Mononuclear cell (primary cell): Measurements from ENCODE around the gene ADSL. TPM values are rescaled to one million over a fixed set of nuclear protein-coding genes. Genes with fewer than 3 reads are reported as not detected.

Experiments used
- H3K27me3 ChIP-seq: 2 replicates; pipeline ENCODE4 v1.6.0; 2011; ENCODE audit warnings: low read length, control low read depth; ENCODE audit not compliant: insufficient read depth
- H3K4me1 ChIP-seq: 2 replicates; pipeline ENCODE4 v1.5.1; 2011; ENCODE audit warnings: mild to moderate bottlenecking, low read length, control low read depth; ENCODE audit not compliant: insufficient read depth
- H3K4me3 ChIP-seq: 2 replicates; pipeline ENCODE4 v1.5.1; 2011; ENCODE audit warnings: mild to moderate bottlenecking, low read length, moderate library complexity
- H3K9me3 ChIP-seq: 2 replicates; pipeline ENCODE4 v1.5.1; 2011; ENCODE audit warnings: low read depth, mild to moderate bottlenecking, control low read depth, low read length
- total RNA-seq: library from RNA; depleted of rRNA; stranded (reverse); fragments of >200 nt; gene quantifications from one replicate; pipeline ENCODE4 v1.2.3, GENCODE V29; 2012

ADSL gene
- total RNA-seq, 1 donor = 82.0 TPM

GRCh38 chr22:40322818-40323447 is 23.4 kb upstream of the ADSL start:
- Histone ChIP-seq H3K9me3 (no peaks in the 10 kb centered on the region), H3K4me3 (no peak overlapping the region), H3K27me3 (no peaks in the 10 kb centered on the region), H3K4me1 (peaks cover 27% of the 10 kb centered on the region)

GRCh38 chr22:40323681-40324171 is 22.6 kb upstream of the ADSL start:
- Histone ChIP-seq H3K27me3 (no peaks in the 10 kb centered on the region), H3K4me1 (peaks cover 27% of the 10 kb centered on the region), H3K9me3 (no peaks in the 10 kb centered on the region), H3K4me3 (no peak overlapping the region)

GRCh38 chr22:40324468-40325305 is 21.6 kb upstream of the ADSL start:
- Histone ChIP-seq H3K4me3 (no peak overlapping the region), H3K9me3 (no peaks in the 10 kb centered on the region), H3K4me1 (peaks cover 33% of the 10 kb centered on the region), H3K27me3 (no peaks in the 10 kb centered on the region)

GRCh38 chr22:40325315-40325714 is 21.0 kb upstream of the ADSL start:
- peaks cover 39% of the 10 kb centered on the region for H3K4me1 ChIP-seq
- H3K27me3 ChIP-seq = no peaks in the 10 kb centered on the region
- H3K9me3 ChIP-seq = no peaks in the 10 kb centered on the region
- no peak overlapping the region for H3K4me3 ChIP-seq

DNA sequence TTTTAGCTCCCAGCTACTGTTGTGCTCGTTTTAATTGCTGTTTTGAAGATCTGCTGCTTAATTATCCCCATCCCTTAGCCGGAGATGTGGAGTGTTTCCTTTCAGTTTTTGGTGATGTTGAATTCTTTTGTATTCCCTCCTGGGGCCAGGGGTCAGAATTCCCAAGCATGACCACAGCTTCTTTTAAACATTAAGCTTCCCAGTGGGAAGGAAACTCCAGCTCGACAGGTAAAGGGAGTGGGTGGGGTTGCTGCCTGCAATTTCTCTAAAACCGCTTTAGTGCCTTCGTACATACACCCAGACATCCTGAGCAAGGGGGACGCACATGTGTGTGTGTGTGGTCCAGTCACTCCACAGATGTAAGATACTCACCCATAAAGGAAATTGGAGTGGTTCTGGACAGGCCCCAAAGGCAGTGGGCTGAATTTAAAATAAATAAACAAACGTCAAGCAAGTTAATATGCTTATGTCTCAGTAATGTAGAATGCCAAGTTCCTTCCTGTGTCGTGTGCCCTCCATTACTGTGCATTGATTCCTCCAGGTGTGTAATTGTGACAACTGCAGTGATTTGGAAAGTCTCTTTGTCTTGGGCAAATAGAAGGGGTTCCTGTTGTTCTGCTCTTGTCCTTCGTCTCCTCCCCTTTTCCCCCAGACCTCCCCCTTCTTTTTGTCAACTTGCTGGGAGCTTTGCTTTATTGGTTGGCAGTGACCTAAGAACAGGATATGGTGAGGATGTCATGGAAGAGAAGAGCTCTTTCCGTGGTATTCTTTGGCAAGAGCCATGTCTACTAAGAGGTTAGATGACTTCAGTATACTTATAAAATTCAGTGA is 19.2 kb upstream of the ADSL start:
- H3K4me1 ChIP-seq = peaks cover 56% of the 10 kb centered on the region
- H3K4me3 ChIP-seq = no peak overlapping the region
- no peaks in the 10 kb centered on the region for H3K9me3 ChIP-seq
- H3K27me3 ChIP-seq = no peaks in the 10 kb centered on the region

- no peaks in the 10 kb centered on the region for H3K9me3 ChIP-seq
- no peaks in the 10 kb centered on the region for H3K27me3 ChIP-seq
- H3K4me1 ChIP-seq = peaks cover 57% of the 10 kb centered on the region
- no peak overlapping the region for H3K4me3 ChIP-seq
These were observed 17.5 kb upstream of the ADSL start for GRCh38 chr22:40328546-40329456.

GRCh38 chr22:40329466-40329865 is 16.8 kb upstream of the ADSL start:
- no peaks in the 10 kb centered on the region for H3K27me3 ChIP-seq
- H3K4me1 ChIP-seq = peaks cover 61% of the 10 kb centered on the region
- H3K4me3 ChIP-seq = no peak overlapping the region
- H3K9me3 ChIP-seq = no peaks in the 10 kb centered on the region

- no peak overlapping the region for H3K4me3 ChIP-seq
These were observed 16.2 kb upstream of the ADSL start for GRCh38 chr22:40330086-40330485.

DNA sequence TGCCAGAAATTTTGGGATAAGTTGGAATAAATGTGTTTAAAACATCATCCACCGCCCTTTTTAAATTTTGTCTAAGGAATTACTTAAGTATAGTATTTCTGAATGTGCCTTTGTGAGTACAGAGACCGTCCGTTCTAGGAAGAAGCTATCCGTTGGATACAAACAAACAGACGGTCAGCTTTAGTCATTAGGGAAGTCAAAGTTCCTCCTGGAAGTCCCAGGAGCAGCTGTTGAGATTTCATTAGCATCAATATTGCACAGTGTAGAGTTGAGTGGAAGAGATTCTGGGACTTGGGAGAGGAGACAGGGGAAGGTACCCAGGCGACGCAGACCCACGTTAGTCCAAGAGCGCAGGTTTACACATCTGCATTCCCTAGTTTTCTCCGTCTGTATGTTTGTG is 15.7 kb upstream of the ADSL start:
- Histone ChIP-seq H3K27me3 (no peaks in the 10 kb centered on the region), H3K9me3 (no peaks in the 10 kb centered on the region), H3K4me3 (no peak overlapping the region), H3K4me1 (peaks cover 63% of the 10 kb centered on the region)

More at GRCh38 chr22:40330086-40330485, 16.2 kb upstream of the ADSL start:
- peaks cover 67% of the 10 kb centered on the region for H3K4me1 ChIP-seq
- H3K9me3 ChIP-seq = no peaks in the 10 kb centered on the region
- H3K27me3 ChIP-seq = no peaks in the 10 kb centered on the region

DNA sequence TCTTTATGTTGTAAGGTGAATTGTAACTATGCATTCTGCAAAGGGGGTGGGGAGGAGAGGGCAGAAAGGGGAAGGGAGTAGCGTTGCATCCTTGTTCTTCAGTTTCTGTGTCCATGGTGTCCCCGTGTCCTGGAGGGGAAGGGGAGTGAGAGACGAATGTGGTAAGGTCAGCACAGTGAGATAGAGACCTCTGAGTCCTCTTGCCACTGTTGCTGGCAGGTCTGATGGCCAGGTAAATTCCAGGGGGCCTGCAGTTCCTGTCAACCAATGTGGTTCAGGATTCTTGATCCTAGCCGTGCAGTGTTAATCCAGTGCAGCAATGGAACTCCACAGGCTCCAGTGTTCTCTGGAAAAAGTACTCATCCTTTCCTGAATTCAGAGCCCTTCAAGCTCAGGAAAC is 14.6 kb upstream of the ADSL start:
- Histone ChIP-seq H3K9me3 (no peaks in the 10 kb centered on the region), H3K4me1 (peaks cover 73% of the 10 kb centered on the region), H3K4me3 (no peak overlapping the region), H3K27me3 (no peaks in the 10 kb centered on the region)

DNA sequence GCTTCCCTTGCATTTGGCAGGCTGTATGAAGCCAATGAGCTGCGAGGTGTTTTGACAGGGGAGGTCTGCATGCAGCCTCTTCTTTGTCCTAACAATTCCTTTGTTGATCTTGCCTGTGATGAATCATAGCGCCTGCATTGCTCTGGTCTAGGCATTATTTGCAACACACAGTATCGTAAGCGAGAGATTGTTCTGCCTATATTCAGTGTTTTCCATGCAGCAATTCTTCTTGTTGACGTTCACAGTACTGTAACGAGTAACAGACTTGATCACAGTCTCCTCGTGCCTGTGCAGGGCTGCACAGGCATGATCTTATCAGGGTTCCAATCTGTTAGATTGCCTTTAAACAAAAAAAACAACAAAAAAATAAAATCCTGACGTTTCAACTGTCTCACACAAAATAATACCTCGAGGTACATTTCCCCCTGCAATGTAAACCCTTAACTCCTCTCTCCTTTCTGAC is 13.9 kb upstream of the ADSL start:
- H3K9me3 ChIP-seq = no peaks in the 10 kb centered on the region
- no peak overlapping the region for H3K4me3 ChIP-seq
- peaks cover 72% of the 10 kb centered on the region for H3K4me1 ChIP-seq
- H3K27me3 ChIP-seq = no peaks in the 10 kb centered on the region

GRCh38 chr22:40334060-40334459 is 12.2 kb upstream of the ADSL start:
- peaks cover 70% of the 10 kb centered on the region for H3K4me1 ChIP-seq

GRCh38 chr22:40334899-40335298 is 11.4 kb upstream of the ADSL start:
- Histone ChIP-seq H3K4me1 (peaks cover 62% of the 10 kb centered on the region), H3K9me3 (no peaks in the 10 kb centered on the region), H3K4me3 (no peak overlapping the region), H3K27me3 (no peaks in the 10 kb centered on the region)

More at GRCh38 chr22:40334060-40334459, 12.2 kb upstream of the ADSL start:
- Histone ChIP-seq H3K9me3 (no peaks in the 10 kb centered on the region), H3K27me3 (no peaks in the 10 kb centered on the region), H3K4me3 (no peak overlapping the region)

GRCh38 chr22:40335358-40335757 is 10.9 kb upstream of the ADSL start:
- H3K4me3 ChIP-seq = no peak overlapping the region
- no peaks in the 10 kb centered on the region for H3K9me3 ChIP-seq
- H3K4me1 ChIP-seq = peaks cover 58% of the 10 kb centered on the region
- no peaks in the 10 kb centered on the region for H3K27me3 ChIP-seq
